Measurements from ENCODE around the gene COL11A2. TPM values are rescaled to one million over a fixed set of nuclear protein-coding genes. Genes with fewer than 3 reads are reported as not detected.

The COL11A2 gene
- total RNA-seq, 1 experiment from 2014 or later, result 2.3 TPM

DNA sequence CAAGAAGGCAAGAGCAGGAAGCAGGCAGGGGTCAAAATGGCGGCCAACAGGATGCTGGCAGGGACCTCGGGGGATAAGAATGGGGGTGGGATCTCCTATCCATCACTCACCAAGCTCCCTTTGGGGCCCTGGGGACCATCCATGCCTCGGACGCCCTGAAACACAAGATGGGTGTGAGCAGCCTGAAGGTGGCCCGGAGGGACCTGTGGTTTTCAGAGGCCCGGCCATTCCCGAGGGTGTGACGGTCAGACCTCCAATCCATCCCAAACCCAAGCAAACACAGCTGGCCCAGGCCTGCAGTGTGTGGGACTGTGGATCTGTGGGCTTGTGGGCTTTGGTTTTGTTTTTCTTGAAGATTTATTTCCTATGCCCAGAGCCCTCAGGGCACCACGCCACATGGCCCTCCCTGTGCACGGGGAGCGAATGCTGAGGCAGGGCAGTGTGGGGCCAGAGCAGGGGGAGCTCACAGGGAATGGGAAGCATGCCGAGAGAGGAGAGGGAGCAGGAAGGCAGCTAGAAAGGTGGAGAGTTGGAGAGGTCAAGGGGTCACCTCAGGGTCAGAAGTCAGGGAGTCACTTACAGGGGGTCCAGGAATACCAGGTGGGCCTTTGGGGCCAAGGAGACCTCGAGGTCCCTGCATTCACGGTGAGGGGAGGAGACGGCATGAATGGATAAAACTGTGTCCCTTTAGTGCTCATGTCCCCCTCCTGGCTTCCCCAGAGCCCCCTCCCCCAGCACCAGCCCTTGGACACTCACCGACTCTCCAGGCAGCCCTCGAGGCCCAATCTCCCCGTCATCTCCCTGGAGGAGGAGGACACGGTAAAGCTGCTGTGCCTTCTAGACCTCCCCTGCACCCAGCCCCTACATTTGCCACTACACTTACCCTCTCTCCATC lies 14.5 kb downstream of the COL11A2 start:
- Mint-ChIP-seq H3K27ac (peak overlapping the region in 1 of 3 experiments; percentile 72; a peak in 1 of 7 replicates), H3K9me3 (no peaks in the 10 kb centered on the region; a peak in 1 of 5 replicates), H3K27me3 (ENCODE audit: low read depth) (peaks cover 42% of the 10 kb centered on the region), H3K4me3 (no peak overlapping the region), H3K4me1 (peaks cover under 1 to 2% of the 10 kb centered on the region in 2 experiments; a peak in 3 of 4 replicates), H3K36me3 (ENCODE audit: insufficient read depth in 1 of 3, low read depth in 3 of 3) (peaks cover 0 to 2% (median 0%) of the 10 kb centered on the region in 3 experiments; a peak in 2 of 7 replicates)
- Histone ChIP-seq H2BK12ac (ENCODE audit: insufficient read length, low read depth, low read length) (no peak overlapping the region), H3K27me3 (ENCODE audit: insufficient read depth, low read length) (no peaks in the 10 kb centered on the region), H2BK5ac (ENCODE audit: insufficient read length, low read length) (no peak overlapping the region), H3K23ac (ENCODE audit: insufficient read length, low read depth, low read length) (no peak overlapping the region), H3K79me1 (ENCODE audit: insufficient read depth, low read depth, low read length, poor library complexity, severe bottlenecking) (no peaks in the 10 kb centered on the region), H3T11ph (ENCODE audit: low read length) (no peak overlapping the region), H3K18ac (ENCODE audit: insufficient read length, low read depth, low read length) (no peak overlapping the region), H4K5ac (ENCODE audit: insufficient read length, low read depth, low read length) (no peak overlapping the region), H3K4me1 (ENCODE audit: insufficient read depth, low read length) (no peaks in the 10 kb centered on the region), H3K23me2 (ENCODE audit: insufficient read length, low read depth, low read length, poor library complexity, severe bottlenecking) (no peaks in the 10 kb centered on the region), H3K27ac (ENCODE audit: insufficient read length, low read depth, low read length) (no peak overlapping the region), H2BK15ac (ENCODE audit: low read depth, low read length) (no peak overlapping the region), H2BK20ac (ENCODE audit: low read depth, low read length, poor library complexity, severe bottlenecking) (no peak overlapping the region), H4K20me1 (ENCODE audit: control insufficient read depth, insufficient read depth, insufficient read length) (no peaks in the 10 kb centered on the region), H3K79me2 (ENCODE audit: insufficient read depth, low read length) (no peaks in the 10 kb centered on the region), H3K9me3 (ENCODE audit: control insufficient read depth, low read depth, low read length) (no peaks in the 10 kb centered on the region), H4K8ac (replicated peaks; ENCODE audit: insufficient read length, low read depth, low read length) (no peak overlapping the region), H2BK120ac (ENCODE audit: low read depth, low read length, poor library complexity, severe bottlenecking) (no peak overlapping the region), H3K9ac (ENCODE audit: extremely low read depth, insufficient read length, low read length) (no peak overlapping the region), H3K14ac (ENCODE audit: insufficient read depth, low read length) (no peak overlapping the region), H3K4ac (ENCODE audit: low read depth, low read length) (no peak overlapping the region), H3K4me2 (ENCODE audit: insufficient read depth, insufficient read length, low read length) (no peak overlapping the region), H2AK5ac (ENCODE audit: insufficient read length, low read length) (no peak overlapping the region), H3K56ac (ENCODE audit: insufficient read length, low read depth, low read length) (no peak overlapping the region), H4K91ac (ENCODE audit: insufficient read length, low read depth, low read length) (no peak overlapping the region), H2AFZ (ENCODE audit: low read length) (no peak overlapping the region)
- DNase-seq, result no peak
- no CpG with 5 or more reads among the region's 19 CpGs for WGBS (ENCODE audit: extremely low coverage, insufficient read length, low lambda C conversion rate)
- no peak for TF ChIP-seq CTCF (conservative IDR thresholded peaks at IDR 0.05)
